ENCODE measurements around the gene PRKAR2B. TPM values are rescaled to one million over a fixed set of nuclear protein-coding genes. Genes with fewer than 3 reads are reported as not detected.

PRKAR2B gene
- total RNA-seq, 2 experiments from 2014 or later, result 69.0 to 210 TPM

DNA sequence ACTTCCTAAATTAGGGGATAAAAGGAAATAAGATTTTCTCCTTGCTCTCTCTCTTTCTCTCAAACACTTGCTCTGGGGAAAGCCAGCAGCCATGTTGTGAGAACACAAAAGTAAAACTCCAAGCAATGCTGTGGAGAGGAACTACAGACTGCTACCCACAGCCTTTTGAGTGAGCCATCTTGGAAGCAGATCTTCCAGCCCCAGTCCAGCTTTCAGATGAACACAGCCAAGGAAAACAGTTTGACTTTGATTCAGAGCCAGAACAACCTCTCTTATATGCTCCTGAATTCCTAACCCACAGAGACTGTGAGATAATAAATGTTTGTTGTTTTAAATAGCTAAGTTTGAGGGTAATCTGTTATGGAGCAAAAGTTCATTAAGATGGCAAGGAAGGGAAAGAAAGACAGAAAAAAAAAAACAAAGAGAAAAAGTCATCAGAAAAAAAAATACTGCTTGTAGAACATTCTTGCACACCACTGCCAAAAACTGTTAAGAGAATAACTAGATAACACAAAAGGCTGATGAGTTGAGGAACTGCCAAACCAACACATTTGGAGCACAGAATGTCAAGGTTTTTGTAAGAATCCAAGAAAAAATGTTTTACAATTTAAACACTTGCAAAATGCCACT is 20.9 kb upstream of the PRKAR2B start:
- ChIA-PET POLR2A (interaction anchor here (0.6 to 1.3 kb wide), 5 partner anchors 16 to 1106 kb away, joined by 3 to 7 read pairs (median 3); no protein-coding TSS in a partner anchor), CTCF (ENCODE audit: unreplicated experiment) (interaction anchor here (0.5 kb wide), 1 partner anchor 83 kb away, joined by 3 read pairs; no protein-coding TSS in a partner anchor)
- DNase-seq (ENCODE audit: low spot score), result no peak
- no TSS peak for BruUV-seq (replicated peaks)
- Histone ChIP-seq H2AFZ (ENCODE audit: low read length) (no peak overlapping the region), H3K4me2 (ENCODE audit: low read length) (no peak overlapping the region), H4K20me1 (ENCODE audit: insufficient read depth, low read length) (no peaks in the 10 kb centered on the region), H3K36me3 (ENCODE audit: insufficient read depth, low read length) (no peaks in the 10 kb centered on the region), H3K4me3 (ENCODE audit: low read depth, low read length, poor library complexity, severe bottlenecking) (no peak overlapping the region), H3K27ac (ENCODE audit: low read depth, low read length, poor library complexity, severe bottlenecking) (no peak overlapping the region), H3K9me2 (ENCODE audit: insufficient read depth, low read length) (no peaks in the 10 kb centered on the region), H3K79me2 (ENCODE audit: insufficient read depth, low read depth, low read length) (no peaks in the 10 kb centered on the region), H3K9me3 (ENCODE audit: low read length) (no peaks in the 10 kb centered on the region; the same call in 1 of the 2 replicates), H3K4me1 (ENCODE audit: insufficient read depth, low read length, poor library complexity, severe bottlenecking) (no peaks in the 10 kb centered on the region)
- no peak for TF ChIP-seq CTCF (conservative IDR thresholded peaks at IDR 0.05; ENCODE audit: low read length)
- TF ChIP-seq EZH2phosphoT487 (IDR thresholded peaks at IDR 0.05; ENCODE audit: borderline replicate concordance, low read depth, low read length), result no peak
- intact Hi-C loops (cut with micrococcal nuclease; ENCODE audit: unreplicated experiment), result no loop called here

DNA sequence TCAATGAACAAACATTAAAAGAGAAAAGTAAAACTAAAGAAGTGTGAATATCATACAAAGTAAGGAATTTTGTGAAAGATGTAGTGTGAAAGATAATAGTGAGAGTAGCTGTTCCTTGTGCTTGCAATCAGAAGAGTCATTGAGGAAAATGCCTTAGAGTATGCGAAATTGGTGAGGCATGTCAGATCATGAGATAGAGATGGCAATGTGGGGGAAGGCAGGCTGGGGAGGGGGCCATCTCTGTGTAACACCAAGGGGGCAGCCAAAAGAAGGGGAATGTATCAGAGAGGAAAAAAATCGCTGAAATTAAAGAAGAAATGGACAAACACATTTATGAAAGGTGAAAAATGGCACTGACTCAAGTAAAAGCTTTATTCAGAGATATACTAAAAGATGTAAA is 19.6 kb upstream of the PRKAR2B start:
- Histone ChIP-seq H3K4me2 (ENCODE audit: low read length) (no peak overlapping the region), H3K36me3 (ENCODE audit: insufficient read depth, low read length) (no peaks in the 10 kb centered on the region), H3K4me1 (ENCODE audit: insufficient read depth, low read length, poor library complexity, severe bottlenecking) (no peaks in the 10 kb centered on the region), H3K4me3 (ENCODE audit: low read depth, low read length, poor library complexity, severe bottlenecking) (no peak overlapping the region), H3K27ac (ENCODE audit: low read depth, low read length, poor library complexity, severe bottlenecking) (no peak overlapping the region), H3K79me2 (ENCODE audit: insufficient read depth, low read depth, low read length) (no peaks in the 10 kb centered on the region), H3K9me2 (ENCODE audit: insufficient read depth, low read length) (no peaks in the 10 kb centered on the region), H2AFZ (ENCODE audit: low read length) (no peak overlapping the region), H3K9me3 (ENCODE audit: low read length) (no peaks in the 10 kb centered on the region; the same call in 1 of the 2 replicates), H4K20me1 (ENCODE audit: insufficient read depth, low read length) (no peaks in the 10 kb centered on the region)
- intact Hi-C loops (cut with micrococcal nuclease; ENCODE audit: unreplicated experiment), result no loop called here
- no peak for DNase-seq (ENCODE audit: low spot score)
- ChIA-PET POLR2A (interaction anchor here (0.5 to 1.5 kb wide), 12 partner anchors 10 to 1236 kb away, joined by 3 to 7 read pairs (median 4); no protein-coding TSS in a partner anchor), CTCF (ENCODE audit: unreplicated experiment) (no interaction called here)
- no TSS peak for BruUV-seq (replicated peaks)
- TF ChIP-seq CTCF (conservative IDR thresholded peaks at IDR 0.05; ENCODE audit: low read length), result no peak
- no peak for TF ChIP-seq EZH2phosphoT487 (IDR thresholded peaks at IDR 0.05; ENCODE audit: borderline replicate concordance, low read depth, low read length)

GRCh38 chr7:107025449-107026103 is 18.9 kb upstream of the PRKAR2B start:
- H3K27ac ChIP-seq (ENCODE audit: low read depth, low read length, poor library complexity, severe bottlenecking), result no peak overlapping the region

More at GRCh38 chr7:107025449-107026103, 18.9 kb upstream of the PRKAR2B start:
- H3K4me2 ChIP-seq (ENCODE audit: low read length), result no peak overlapping the region
- H4K20me1 ChIP-seq (ENCODE audit: insufficient read depth, low read length), result no peaks in the 10 kb centered on the region
- H3K9me3 ChIP-seq (ENCODE audit: low read length), result no peaks in the 10 kb centered on the region; the same call in 1 of the 2 replicates
- H3K36me3 ChIP-seq (ENCODE audit: insufficient read depth, low read length), result no peaks in the 10 kb centered on the region
- H3K79me2 ChIP-seq (ENCODE audit: insufficient read depth, low read depth, low read length), result no peaks in the 10 kb centered on the region
- H2AFZ ChIP-seq (ENCODE audit: low read length), result no peak overlapping the region
- BruUV-seq (replicated peaks), result no TSS peak
- POLR2A ChIA-PET, result interaction anchor here (0.9 to 1.5 kb wide), 5 partner anchors 10 to 67 kb away, joined by 3 to 7 read pairs (median 4); no protein-coding TSS in a partner anchor
- intact Hi-C loops (cut with micrococcal nuclease; ENCODE audit: unreplicated experiment), result no loop called here
- TF ChIP-seq EZH2phosphoT487 (IDR thresholded peaks at IDR 0.05; ENCODE audit: borderline replicate concordance, low read depth, low read length), result no peak
- no peak for TF ChIP-seq CTCF (conservative IDR thresholded peaks at IDR 0.05; ENCODE audit: low read length)
- DNase-seq (ENCODE audit: low spot score), result no peak
- no peaks in the 10 kb centered on the region for H3K4me1 ChIP-seq (ENCODE audit: insufficient read depth, low read length, poor library complexity, severe bottlenecking)
- no peak overlapping the region for H3K4me3 ChIP-seq (ENCODE audit: low read depth, low read length, poor library complexity, severe bottlenecking)
- no peaks in the 10 kb centered on the region for H3K9me2 ChIP-seq (ENCODE audit: insufficient read depth, low read length)
- CTCF ChIA-PET (ENCODE audit: unreplicated experiment), result no interaction called here
